Pancreas (tissue), 10 donors: ENCODE results near the gene PHACTR4. TPM values are rescaled to one million over a fixed set of nuclear protein-coding genes. Genes with fewer than 3 reads are reported as not detected.

Source experiments
- ATAC-seq, 4 donors: fragments of 200-7000 bp; cut with Tn5 transposase; one replicate each; pipeline versions ENCODE4 v1.8.0 to v1.9.1; 2020; ENCODE audit warnings: mild to moderate bottlenecking in 4 of 4, moderate library complexity in 4 of 4
- DNase-seq, 6 donors: peaks; one replicate each; pipeline ENCODE4 v3.0.0-alpha.2; 2020
- FAIRE-seq: peaks from 2 replicates; lab custom pipeline; 2012; peaks lifted over from hg19 to GRCh38; lab: Jason Lieb, UNC
- H3K27ac ChIP-seq, 4 donors: fragments of 200-600 bp; sonication (generic); 1 replicate in 3 of 4; 2 replicates in 1 of 4; pipeline versions ENCODE4 v1.5.0 to v1.8.0; 2020
- H3K27me3 ChIP-seq, 4 donors: fragments of 200-600 bp; one replicate each; pipeline ENCODE4 v1.8.0; 2021
- H3K36me3 ChIP-seq, 3 donors: fragments of 200-600 bp; sonication (generic) in 1 of 3; one replicate each; pipeline versions ENCODE4 v1.5.0 to v1.8.0; 2020 to 2021
- H3K4me1 ChIP-seq, 3 donors: fragments of 200-600 bp; one replicate each; pipeline ENCODE4 v1.8.0; 2021
- H3K4me3 ChIP-seq, 4 donors: fragments of 200-600 bp; sonication (generic) in 2 of 4; one replicate each; pipeline versions ENCODE4 v1.5.0 to v1.8.0; 2020 to 2021
- H3K9me3 ChIP-seq, 4 donors: fragments of 200-600 bp; one replicate each; pipeline ENCODE4 v1.8.0; 2021
- CTCF ChIP-seq, 4 donors: fragments of 200-600 bp; sonication (generic) in 3 of 4; IDR thresholded peaks; one replicate each; pipeline versions ENCODE4 v1.5.0 to v1.8.0; 2021; ENCODE audit warnings: antibody characterized with exemption in 4 of 4
- WGBS, 2 donors: extraction: QIAGEN DNeasy Blood & Tissue Kit; methylation state at CpG; one replicate each; pipeline ENCODE4 v1.1.7; 2013; 5-methylcytosine and 5-hydroxymethylcytosine counted together
- intact Hi-C, 3 donors: fragments of 100-400 bp; cut with DNase I; formaldehyde crosslinking; loops; one replicate each; pipeline versions ENCODE4 v1.11.1 to v1.14.2; 2022
- polyA plus RNA-seq, 2 donors: library from polyadenylated mRNA; stranded (reverse); fragments of 200-250 nt; gene quantifications; one replicate each; pipeline ENCODE4 v1.2.3, GENCODE V29; 2013
- total RNA-seq, 6 donors: library from RNA; stranded (reverse); fragmentation: NEBNext Ultra II Directional in 4 of 6; extraction: Animal tissue kit (Norgen Biotek cat#: 25700) in 4 of 6; gene quantifications; one replicate each; pipeline versions ENCODE4 v1.2.1 to v1.2.4, GENCODE V29; 2021 to 2023
- donor health status: healthy with polysubstance abuse.
- donor health status: DM: no; HTN: no; CAD: no; lungs with moderate emphysema.
- donor health status: DM: no; HTN: no; CAD: no.
- donor health status: control.
- donor health status: control.
- donor health status: Bipolar disorder and iron deficiency.
- donor health status: DM: yes; HTN: yes; CAD: no.
- donor health status: DM: no; HTN: no; CAD: no.
- donor health status: DM: no; HTN: no; CAD: no.
- donor health status: DM: yes; HTN: yes; CAD: no.

PHACTR4 gene
- total and polyA plus RNA-seq, 8 donors = 12.5 to 25.8 (median 14.1) TPM

GRCh38 chr1:28416509-28417194 is 47.1 kb downstream of the PHACTR4 start:
- H3K4me3 ChIP-seq = no peak overlapping the region
- DNase-seq = no peak
- H3K27me3 ChIP-seq = no peaks in the 10 kb centered on the region
- H3K36me3 ChIP-seq = no peaks in the 10 kb centered on the region
- intact Hi-C loops = no loop called here
- 32 to 40% methylated on average over 2 of the region's 2 CpGs for WGBS, 2 donors
- FAIRE-seq = no peak
- peak in 1 of 4 donors; percentile 17 for ATAC-seq
- H3K9me3 ChIP-seq = no peaks in the 10 kb centered on the region
- peaks cover 5 to 9% (median 8%) of the 10 kb centered on the region in 3 donors for H3K4me1 ChIP-seq
- TF ChIP-seq CTCF (IDR thresholded peaks at IDR 0.05) = no peak
- H3K27ac ChIP-seq = peak overlapping the region in 2 of 4 donors; percentile 2 to 28

- peak in 1 of 6 donors; percentile 4 for DNase-seq
- WGBS, 2 donors = 42 to 44% methylated on average over 3 of the region's 3 CpGs
These were observed 47.9 kb downstream of the PHACTR4 start for GRCh38 chr1:28417441-28417922.

GRCh38 chr1:28417926-28418637 is 48.5 kb downstream of the PHACTR4 start:
- Histone ChIP-seq H3K27ac (peak overlapping the region in 2 of 4 donors; percentile 28 to 48), H3K27me3 (no peaks in the 10 kb centered on the region), H3K4me1 (peaks cover 5 to 9% (median 8%) of the 10 kb centered on the region in 3 donors), H3K36me3 (no peaks in the 10 kb centered on the region), H3K9me3 (no peaks in the 10 kb centered on the region), H3K4me3 (no peak overlapping the region)
- no peak for TF ChIP-seq CTCF (IDR thresholded peaks at IDR 0.05)
- DNase-seq = no peak
- 87 to 95% methylated on average over 4 of the region's 4 CpGs for WGBS, 2 donors
- intact Hi-C loops = no loop called here
- peak in 1 of 4 donors; percentile 12 for ATAC-seq
- no peak for FAIRE-seq

More at GRCh38 chr1:28417441-28417922, 47.9 kb downstream of the PHACTR4 start:
- Histone ChIP-seq H3K4me3 (no peak overlapping the region), H3K9me3 (no peaks in the 10 kb centered on the region), H3K27me3 (no peaks in the 10 kb centered on the region), H3K36me3 (no peaks in the 10 kb centered on the region), H3K27ac (peak overlapping the region in 2 of 4 donors; percentile 28 to 48), H3K4me1 (peaks cover 5 to 9% (median 8%) of the 10 kb centered on the region in 3 donors)
- TF ChIP-seq CTCF (IDR thresholded peaks at IDR 0.05) = no peak
- ATAC-seq = peak; percentile 80 to 94 (median 86)
- FAIRE-seq = no peak
- intact Hi-C loops = no loop called here

GRCh38 chr1:28421744-28422143 is 52.2 kb downstream of the PHACTR4 start:
- 39 to 42% methylated on average over 1 of the region's 1 CpG for WGBS, 2 donors
- Histone ChIP-seq H3K9me3 (no peaks in the 10 kb centered on the region), H3K36me3 (no peaks in the 10 kb centered on the region), H3K4me1 (peaks cover 0 to 4% (median 4%) of the 10 kb centered on the region in 3 donors), H3K4me3 (no peak overlapping the region), H3K27me3 (no peaks in the 10 kb centered on the region), H3K27ac (no peak overlapping the region)
- no peak for DNase-seq
- ATAC-seq = no peak
- no peak for TF ChIP-seq CTCF (IDR thresholded peaks at IDR 0.05)
- intact Hi-C loops = no loop called here
- FAIRE-seq = no peak
